ENCODE data around the gene EMD.

DNA sequence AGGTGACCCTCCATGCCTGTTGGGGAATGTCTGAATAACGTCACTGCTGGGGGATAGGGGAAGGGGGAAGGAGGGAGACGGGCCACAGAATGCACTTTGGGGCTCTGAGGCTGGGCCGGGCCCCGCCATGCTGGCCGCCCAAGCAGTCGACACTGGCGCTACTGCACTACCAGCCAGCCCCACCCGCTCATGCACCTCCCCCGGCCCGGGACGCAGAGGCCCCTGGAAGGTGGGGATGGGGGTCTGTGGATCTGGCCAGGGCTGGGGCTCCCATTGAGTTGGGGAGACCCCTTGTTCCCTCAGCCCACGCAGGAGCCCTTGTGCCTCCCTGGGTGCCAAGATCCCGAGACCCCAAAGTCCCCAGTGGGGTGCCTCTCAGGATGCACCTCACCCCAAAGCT is 22.5 kb upstream of the EMD start:
- TF ChIP-seq POLR2AphosphoS5 (IDR thresholded peaks at IDR 0.05; ENCODE audit: low read depth, low read length) (no peak), FOXP2 (optimal IDR thresholded peaks at IDR 0.05; ENCODE audit: borderline replicate concordance, extremely low read depth, extremely low read length, insufficient read depth) (no peak), SIN3A (IDR thresholded peaks at IDR 0.05; ENCODE audit: borderline replicate concordance, insufficient read depth, low read length) (no peak)

Measured in PFSK-1 (cell line).